ENCODE data around the gene HHAT. TPM values are rescaled to one million over a fixed set of nuclear protein-coding genes. Genes with fewer than 3 reads are reported as not detected.

Gene HHAT
- total RNA-seq, 1 donor from 2014 or later = 6.0 TPM

DNA sequence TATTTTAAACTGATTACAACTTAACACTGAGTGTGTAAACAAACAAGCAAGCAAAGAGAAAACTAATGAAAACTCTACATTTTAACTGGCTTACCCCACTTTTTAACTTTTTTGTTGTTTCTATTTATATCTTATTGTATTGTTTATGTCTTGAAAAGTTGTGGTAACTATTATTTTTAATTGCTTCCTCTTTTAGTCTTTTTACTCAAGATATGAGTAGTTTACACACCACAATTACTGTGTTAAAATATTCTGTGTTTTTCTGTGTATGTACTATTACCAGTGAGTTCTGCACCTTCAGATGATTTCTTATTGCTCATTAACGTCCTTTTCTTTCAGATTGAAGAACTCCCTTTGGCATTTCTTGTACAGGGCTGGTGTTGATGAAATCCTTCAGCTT lies 4.7 kb upstream of the HHAT start:
- H3K9me3 Mint-ChIP-seq (ENCODE audit: unreplicated experiment) = peaks cover 19% of the 10 kb centered on the region
- H3K27ac Mint-ChIP-seq (ENCODE audit: unreplicated experiment) = no peak overlapping the region
- no peaks in the 10 kb centered on the region for H3K27me3 Mint-ChIP-seq (ENCODE audit: unreplicated experiment)
- peaks cover 7% of the 10 kb centered on the region for H3K4me1 Mint-ChIP-seq (ENCODE audit: unreplicated experiment)
- no peak overlapping the region for H3K4me3 Mint-ChIP-seq (ENCODE audit: unreplicated experiment)
- TF ChIP-seq, protein P1, sequence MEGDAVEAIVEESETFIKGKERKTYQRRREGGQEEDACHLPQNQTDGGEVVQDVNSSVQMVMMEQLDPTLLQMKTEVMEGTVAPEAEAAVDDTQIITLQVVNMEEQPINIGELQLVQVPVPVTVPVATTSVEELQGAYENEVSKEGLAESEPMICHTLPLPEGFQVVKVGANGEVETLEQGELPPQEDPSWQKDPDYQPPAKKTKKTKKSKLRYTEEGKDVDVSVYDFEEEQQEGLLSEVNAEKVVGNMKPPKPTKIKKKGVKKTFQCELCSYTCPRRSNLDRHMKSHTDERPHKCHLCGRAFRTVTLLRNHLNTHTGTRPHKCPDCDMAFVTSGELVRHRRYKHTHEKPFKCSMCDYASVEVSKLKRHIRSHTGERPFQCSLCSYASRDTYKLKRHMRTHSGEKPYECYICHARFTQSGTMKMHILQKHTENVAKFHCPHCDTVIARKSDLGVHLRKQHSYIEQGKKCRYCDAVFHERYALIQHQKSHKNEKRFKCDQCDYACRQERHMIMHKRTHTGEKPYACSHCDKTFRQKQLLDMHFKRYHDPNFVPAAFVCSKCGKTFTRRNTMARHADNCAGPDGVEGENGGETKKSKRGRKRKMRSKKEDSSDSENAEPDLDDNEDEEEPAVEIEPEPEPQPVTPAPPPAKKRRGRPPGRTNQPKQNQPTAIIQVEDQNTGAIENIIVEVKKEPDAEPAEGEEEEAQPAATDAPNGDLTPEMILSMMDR (IDR thresholded peaks at IDR 0.05) = no peak
- no peak for DNase-seq (ENCODE audit: extremely low spot score, unreplicated experiment)
- H3K36me3 Mint-ChIP-seq (ENCODE audit: unreplicated experiment) = peaks cover 6% of the 10 kb centered on the region

DNA sequence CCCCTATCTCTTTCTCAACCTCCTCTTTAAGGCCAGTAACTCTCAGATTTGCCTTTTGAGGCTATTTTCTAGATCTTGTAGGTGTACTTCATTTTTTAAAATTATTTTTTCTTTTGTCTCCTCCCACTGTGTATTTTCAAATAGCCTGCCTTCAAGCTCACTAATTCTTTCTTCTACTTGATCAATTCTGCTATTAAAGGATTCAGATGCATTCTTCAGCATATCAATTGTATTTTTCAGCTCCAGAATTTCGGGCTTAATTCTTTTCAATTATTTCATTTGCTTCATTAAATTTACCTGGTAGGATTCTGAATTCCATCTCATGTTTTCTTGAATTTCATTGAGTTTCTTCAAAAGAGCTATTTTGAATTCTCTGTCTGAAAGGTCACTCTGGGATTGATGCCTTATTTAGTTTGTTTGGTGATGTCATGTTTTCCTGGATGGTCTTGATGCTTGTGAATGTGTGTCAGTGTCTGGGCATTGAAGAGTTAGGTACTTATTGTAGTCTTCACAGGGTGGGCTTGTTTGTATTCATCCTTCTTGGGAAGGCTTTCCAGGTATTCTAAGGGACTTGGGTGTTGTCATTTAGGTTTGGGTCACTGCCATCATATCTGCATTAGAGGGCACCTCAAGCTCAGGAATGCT lies 3.6 kb upstream of the HHAT start:
- Mint-ChIP-seq H3K9me3 (ENCODE audit: unreplicated experiment) (peaks cover 19% of the 10 kb centered on the region), H3K36me3 (ENCODE audit: unreplicated experiment) (peaks cover 6% of the 10 kb centered on the region), H3K4me1 (ENCODE audit: unreplicated experiment) (peaks cover 18% of the 10 kb centered on the region), H3K4me3 (ENCODE audit: unreplicated experiment) (no peak overlapping the region), H3K27ac (ENCODE audit: unreplicated experiment) (no peak overlapping the region), H3K27me3 (ENCODE audit: unreplicated experiment) (no peaks in the 10 kb centered on the region)
- TF ChIP-seq, protein P1 (IDR thresholded peaks at IDR 0.05) = no peak
- no peak for DNase-seq (ENCODE audit: extremely low spot score, unreplicated experiment)

DNA sequence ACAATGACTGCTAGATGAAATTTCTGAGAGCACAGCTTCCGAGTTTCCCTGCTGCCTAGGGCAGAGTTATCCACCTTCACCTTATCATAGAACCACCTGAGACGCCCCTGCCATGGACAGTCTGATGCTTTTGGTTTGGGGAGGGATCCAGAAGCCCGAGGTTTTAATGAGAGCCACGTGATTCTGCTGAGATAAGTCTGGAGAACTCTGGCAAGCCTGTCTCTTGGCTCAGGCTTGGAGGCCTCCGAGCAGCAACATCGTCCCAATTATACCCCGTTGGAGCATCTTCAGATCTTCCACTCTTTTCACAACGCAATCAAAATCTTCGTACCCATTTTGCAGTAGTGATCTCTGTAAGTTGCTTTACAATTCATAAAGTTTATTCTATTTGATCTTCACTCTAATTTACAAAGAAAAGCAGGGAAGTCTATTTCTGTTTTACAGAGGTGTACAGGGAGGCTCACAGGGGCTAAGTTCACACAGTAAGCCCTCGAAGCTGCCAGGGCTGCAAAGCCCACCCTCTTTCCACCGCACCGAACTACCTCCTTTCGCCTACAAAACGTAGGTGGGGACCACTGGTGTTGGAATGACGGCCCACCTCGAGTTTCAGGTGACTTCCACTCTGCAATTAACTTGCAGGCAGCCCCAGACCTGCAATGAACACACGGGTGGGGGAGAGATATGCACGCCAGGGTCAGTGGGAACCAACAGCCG lies 513 bp upstream of the HHAT start:
- peaks cover 13% of the 10 kb centered on the region for H3K9me3 Mint-ChIP-seq (ENCODE audit: unreplicated experiment)
- peak overlapping the region; percentile 69 for H3K27ac Mint-ChIP-seq (ENCODE audit: unreplicated experiment)

DNA sequence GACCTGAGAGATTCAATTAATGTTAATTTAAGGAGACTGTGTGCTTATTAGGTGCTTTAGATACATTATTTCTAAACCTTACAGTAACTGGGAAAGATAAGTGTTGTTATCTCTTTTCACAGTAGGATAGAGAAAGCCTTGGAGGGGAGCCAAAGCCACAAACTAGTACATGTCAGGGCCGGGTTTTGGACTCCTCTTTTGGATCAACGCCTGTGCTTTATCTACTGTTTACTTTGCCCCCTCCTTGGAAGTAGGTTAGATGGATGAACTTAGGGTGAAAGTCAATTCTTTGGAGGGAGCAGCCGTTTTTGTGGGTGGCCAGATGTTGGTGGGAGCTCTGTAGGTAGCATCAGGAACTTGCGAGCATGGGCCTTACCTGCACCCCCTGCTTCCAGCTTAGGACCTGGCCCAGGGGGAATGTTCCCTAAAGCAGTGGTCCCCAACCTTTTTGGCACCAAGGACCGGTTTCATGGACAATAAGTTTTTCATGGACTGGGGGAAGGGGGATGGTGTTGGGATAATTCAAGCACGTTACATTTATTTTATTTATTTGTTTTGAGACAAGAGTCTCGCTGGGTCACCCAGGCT lies 1.7 kb downstream of the HHAT start:
- no peak overlapping the region for H3K27ac Mint-ChIP-seq (ENCODE audit: unreplicated experiment)
- peaks cover under 1% of the 10 kb centered on the region for H3K36me3 Mint-ChIP-seq (ENCODE audit: unreplicated experiment)
- peak overlapping the region; percentile 95 for H3K4me3 Mint-ChIP-seq (ENCODE audit: unreplicated experiment)
- peaks cover 5% of the 10 kb centered on the region for H3K9me3 Mint-ChIP-seq (ENCODE audit: unreplicated experiment)
- peaks cover 17% of the 10 kb centered on the region for H3K4me1 Mint-ChIP-seq (ENCODE audit: unreplicated experiment)
- no peaks in the 10 kb centered on the region for H3K27me3 Mint-ChIP-seq (ENCODE audit: unreplicated experiment)
- TF ChIP-seq, protein P1 (IDR thresholded peaks at IDR 0.05) = no peak
- DNase-seq (ENCODE audit: extremely low spot score, unreplicated experiment) = no peak

More for the DNA sequence above, 513 bp upstream of the HHAT start:
- TF ChIP-seq, protein P1 (IDR thresholded peaks at IDR 0.05) = no peak
- no peak for DNase-seq (ENCODE audit: extremely low spot score, unreplicated experiment)
- no peaks in the 10 kb centered on the region for H3K27me3 Mint-ChIP-seq (ENCODE audit: unreplicated experiment)
- peaks cover 6% of the 10 kb centered on the region for H3K36me3 Mint-ChIP-seq (ENCODE audit: unreplicated experiment)
- H3K4me3 Mint-ChIP-seq (ENCODE audit: unreplicated experiment) = peak overlapping the region; percentile 95
- H3K4me1 Mint-ChIP-seq (ENCODE audit: unreplicated experiment) = peaks cover 17% of the 10 kb centered on the region

DNA sequence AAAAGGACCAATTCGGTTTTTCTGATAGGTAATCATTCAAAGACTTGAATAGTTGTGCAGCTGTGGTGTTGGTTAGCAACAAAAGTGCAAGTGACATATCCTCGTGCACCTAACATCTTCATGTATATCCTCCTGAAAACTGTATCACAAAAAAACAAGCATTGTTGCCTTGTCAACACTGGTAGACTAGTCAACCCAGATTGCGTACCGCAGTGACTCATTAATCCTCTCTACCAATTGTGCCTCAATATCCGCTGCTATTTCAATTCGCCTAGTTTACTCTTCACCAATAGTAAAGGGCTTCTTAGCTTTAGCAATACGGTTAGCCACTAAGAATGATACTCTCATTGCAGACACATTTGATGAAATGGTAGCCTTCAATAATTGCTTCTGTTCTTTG lies 3.5 kb downstream of the HHAT start:
- H3K4me1 Mint-ChIP-seq (ENCODE audit: unreplicated experiment) = peaks cover 17% of the 10 kb centered on the region
- H3K4me3 Mint-ChIP-seq (ENCODE audit: unreplicated experiment) = no peak overlapping the region
- no peak for DNase-seq (ENCODE audit: extremely low spot score, unreplicated experiment)
- no peaks in the 10 kb centered on the region for H3K27me3 Mint-ChIP-seq (ENCODE audit: unreplicated experiment)
- TF ChIP-seq, protein P1 (IDR thresholded peaks at IDR 0.05) = no peak
- H3K36me3 Mint-ChIP-seq (ENCODE audit: unreplicated experiment) = no peaks in the 10 kb centered on the region
- H3K9me3 Mint-ChIP-seq (ENCODE audit: unreplicated experiment) = no peaks in the 10 kb centered on the region
- no peak overlapping the region for H3K27ac Mint-ChIP-seq (ENCODE audit: unreplicated experiment)

All from osteocyte (in vitro differentiated cells).